Airway epithelial cell (primary cell): ENCODE measurements around the gene MPP2. TPM values are rescaled to one million over a fixed set of nuclear protein-coding genes. Genes with fewer than 3 reads are reported as not detected.

Source experiments
- total RNA-seq: library from RNA; depleted of rRNA; stranded (reverse); fragments of >200 nt; gene quantifications from 2 replicates; pipeline ENCODE4 v1.2.3, GENCODE V29; 2015

The MPP2 gene, protein sequence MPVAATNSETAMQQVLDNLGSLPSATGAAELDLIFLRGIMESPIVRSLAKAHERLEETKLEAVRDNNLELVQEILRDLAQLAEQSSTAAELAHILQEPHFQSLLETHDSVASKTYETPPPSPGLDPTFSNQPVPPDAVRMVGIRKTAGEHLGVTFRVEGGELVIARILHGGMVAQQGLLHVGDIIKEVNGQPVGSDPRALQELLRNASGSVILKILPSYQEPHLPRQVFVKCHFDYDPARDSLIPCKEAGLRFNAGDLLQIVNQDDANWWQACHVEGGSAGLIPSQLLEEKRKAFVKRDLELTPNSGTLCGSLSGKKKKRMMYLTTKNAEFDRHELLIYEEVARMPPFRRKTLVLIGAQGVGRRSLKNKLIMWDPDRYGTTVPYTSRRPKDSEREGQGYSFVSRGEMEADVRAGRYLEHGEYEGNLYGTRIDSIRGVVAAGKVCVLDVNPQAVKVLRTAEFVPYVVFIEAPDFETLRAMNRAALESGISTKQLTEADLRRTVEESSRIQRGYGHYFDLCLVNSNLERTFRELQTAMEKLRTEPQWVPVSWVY
- total RNA-seq, result 1.3 and 1.8 TPM in 2 replicates

DNA sequence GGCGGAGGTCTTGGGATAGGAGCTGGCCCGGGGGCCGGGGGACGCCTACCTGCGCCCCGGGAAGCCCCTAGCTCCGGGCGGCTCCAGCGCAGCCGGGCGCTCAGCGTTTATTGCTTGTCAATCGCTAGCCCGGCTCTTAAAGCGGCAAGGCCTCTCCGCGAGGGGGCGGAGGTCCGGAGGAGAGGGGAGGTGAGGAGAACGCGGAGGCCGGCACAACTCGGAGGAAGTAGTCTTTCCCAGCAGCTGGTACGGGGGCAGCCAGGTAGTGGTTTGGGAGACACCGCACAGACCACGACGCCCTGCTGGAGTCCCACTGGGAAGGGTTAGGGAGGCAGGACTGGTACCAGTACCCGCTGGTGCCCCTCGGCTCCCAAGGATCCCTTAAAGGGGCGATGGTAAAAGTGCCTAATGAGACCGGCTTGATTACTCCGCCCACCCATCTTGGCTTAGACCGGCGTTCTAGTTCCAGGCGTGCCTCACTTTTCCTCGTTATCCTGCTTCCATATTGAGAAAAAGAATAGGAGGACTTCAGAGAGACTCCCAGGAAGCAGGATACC is at the start of gene MPP2:
Gene MPP2, minus strand, starts transcription at position 112 of the 557 bp plus-strand sequence. CDS start 3,076 bp downstream, outside the sequence.

DNA sequence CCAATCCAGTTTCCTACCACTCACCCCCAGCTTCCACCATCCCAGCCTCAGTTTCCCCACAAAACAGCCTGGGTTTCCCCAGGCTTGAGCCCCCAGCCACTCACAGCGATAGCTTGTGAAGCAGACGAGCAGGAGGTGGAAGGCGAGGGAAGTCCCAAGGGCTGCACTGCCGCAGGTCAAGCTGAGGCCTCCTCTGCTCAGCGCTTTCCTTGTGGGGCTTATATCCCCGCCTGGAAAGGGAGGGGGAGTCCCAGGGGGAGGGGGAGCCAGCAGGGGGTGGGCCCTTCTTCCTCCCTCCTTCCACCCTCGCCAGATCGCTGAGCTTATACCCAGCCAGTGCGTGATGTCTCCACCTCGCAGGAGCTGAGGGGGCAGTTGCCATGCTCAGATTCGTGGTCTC is 46.4 kb upstream of the MPP2 start, which contains the start of gene PYY:
Gene PYY, minus strand, starts transcription at position 195 of the 400 bp plus-strand sequence. CDS start 457 bp downstream, outside the sequence.

DNA sequence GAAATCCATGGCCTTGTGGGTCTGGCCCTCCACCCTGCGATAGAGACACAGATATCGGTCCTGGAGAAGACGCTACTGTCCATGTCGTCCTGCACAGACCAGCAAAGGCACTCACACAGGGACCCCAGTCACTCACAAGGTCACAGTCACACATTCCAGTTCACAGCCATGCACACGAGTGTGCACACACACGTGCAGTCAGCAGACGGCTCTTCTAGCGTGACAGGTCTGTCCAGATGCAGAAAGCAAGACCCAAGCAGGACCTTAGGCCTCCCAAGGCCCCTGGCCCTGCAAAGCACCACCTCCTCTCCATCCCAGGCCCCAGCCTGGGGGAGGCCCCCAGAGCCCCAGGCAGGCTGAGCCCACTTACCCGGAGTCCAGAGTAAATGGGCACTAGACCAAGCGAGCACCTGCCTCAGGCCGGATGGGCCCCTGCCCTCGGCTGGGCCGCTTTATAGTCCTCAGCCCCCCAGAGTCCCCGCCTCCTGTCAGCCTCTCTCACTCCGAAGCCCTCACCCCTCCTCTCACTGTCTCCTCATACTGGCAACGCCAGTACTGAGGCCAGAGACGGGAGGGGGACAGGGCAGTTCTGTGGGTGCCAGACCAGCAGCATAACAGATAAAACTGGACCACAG is 34.8 kb upstream of the MPP2 start, which contains the start of gene PPY:
Gene PPY, minus strand, starts transcription at position 426 of the 635 bp plus-strand sequence. CDS start 822 bp downstream, outside the sequence.

DNA sequence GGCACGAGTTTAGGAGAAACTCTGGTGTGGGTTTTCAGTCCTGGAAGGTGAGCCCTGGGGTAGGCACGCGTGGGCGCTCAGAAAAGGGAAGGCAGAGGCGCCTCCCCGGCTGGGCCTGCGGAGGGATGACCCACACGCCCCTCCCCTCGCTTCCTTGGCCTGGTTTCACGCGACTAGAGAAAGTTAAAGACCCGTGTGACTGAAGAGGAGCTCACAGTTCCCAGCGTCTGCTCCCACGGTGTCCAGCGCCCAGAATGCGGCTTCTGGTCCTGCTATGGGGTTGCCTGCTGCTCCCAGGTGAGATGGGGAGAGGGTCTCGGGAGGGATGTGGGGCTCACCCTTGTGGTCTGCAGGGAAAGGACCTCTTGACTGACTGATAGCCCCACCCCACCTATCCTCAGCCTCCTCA is 60.4 kb downstream of the MPP2 start, which contains the start of gene CD300LG:
Gene CD300LG, plus strand, starts transcription at position 214 of the 409 bp plus-strand sequence. Its CDS starts 41 bp downstream, at position 255.

DNA sequence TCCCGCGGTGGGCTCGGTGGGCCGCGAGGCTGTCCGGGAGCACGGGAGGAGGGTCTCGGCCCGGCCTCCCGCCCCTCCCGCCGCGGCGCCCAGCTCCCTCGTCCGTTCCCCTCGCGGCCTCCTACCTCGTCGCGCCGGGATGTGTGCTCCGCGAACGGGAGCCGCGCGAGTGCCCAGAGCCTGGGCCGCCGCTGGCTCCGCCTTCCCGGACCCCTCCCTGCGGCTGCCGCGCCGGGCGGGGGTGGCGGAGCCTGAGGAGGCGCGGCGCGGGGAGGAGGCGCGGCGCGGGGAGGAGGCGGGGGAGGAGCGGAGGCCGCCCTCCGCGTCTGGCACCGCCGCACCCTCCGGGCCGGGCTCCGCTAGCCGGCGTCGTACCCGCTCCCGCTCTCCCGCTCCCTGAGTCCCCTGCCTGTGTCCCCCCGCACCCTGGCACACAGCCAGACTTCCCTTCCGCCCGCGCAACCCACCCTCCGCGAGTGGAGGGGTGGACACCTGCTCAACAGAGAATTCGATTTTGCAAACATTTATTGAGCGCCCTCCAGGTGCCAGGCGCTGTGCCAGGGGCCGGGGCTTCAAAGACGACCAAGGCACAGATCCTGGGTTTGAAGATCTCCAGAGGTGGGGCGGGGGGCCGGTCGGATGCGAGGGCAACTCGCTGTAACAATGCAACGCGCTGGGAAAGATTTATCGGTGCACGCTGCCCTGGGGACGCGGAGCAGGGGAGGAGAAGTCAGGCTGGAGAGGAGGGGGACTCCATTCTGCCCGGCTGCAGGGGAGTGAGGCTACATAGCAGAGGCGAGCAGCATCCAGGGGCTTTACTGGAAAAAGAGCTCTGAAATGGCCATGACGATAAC is 74.1 kb downstream of the MPP2 start, which contains the start of gene MPP3:
Gene MPP3, minus strand, starts transcription at position 171 of the 854 bp plus-strand sequence. CDS start 1,240 bp downstream, outside the sequence.

Other genes starting within 250 kb of the MPP2 start
- gene MEOX1, start 245.6 kb downstream of the MPP2 start, total RNA-seq, result 0.28 TPM in 1 of 2 replicates, not detected in the other
- gene SOST, start 148.7 kb downstream of the MPP2 start, total RNA-seq, result not detected in 2 replicates
- gene DUSP3, start 128.6 kb downstream of the MPP2 start, total RNA-seq, result 15.0 and 20.6 TPM in 2 replicates
- gene CFAP97D1, start 127.1 kb downstream of the MPP2 start, total RNA-seq, result not detected in 2 replicates
- gene MPP3, start 74.4 kb downstream of the MPP2 start, total RNA-seq, result 4.6 and 4.9 TPM in 2 replicates
- not detected in 2 replicates for gene CD300LG, start 60.4 kb downstream of the MPP2 start, total RNA-seq
- not detected in 2 replicates for gene PPY, start 34.9 kb upstream of the MPP2 start, total RNA-seq
- not detected in 2 replicates for gene PYY, start 46.4 kb upstream of the MPP2 start, total RNA-seq
- gene NAGS, start 97.1 kb upstream of the MPP2 start, total RNA-seq, result 6.2 and 10.6 TPM in 2 replicates
- 51.8 and 70.0 TPM in 2 replicates for gene TMEM101, start 107.4 kb upstream of the MPP2 start, total RNA-seq
- 42.0 and 66.4 TPM in 2 replicates for gene LSM12, start 159.1 kb upstream of the MPP2 start, total RNA-seq
- 35.4 and 50.6 TPM in 2 replicates for gene G6PC3, start 163.2 kb upstream of the MPP2 start, total RNA-seq
- gene HDAC5, start 216.1 kb upstream of the MPP2 start, total RNA-seq, result 35.1 and 54.8 TPM in 2 replicates
- gene HROB, start 234.4 kb upstream of the MPP2 start, total RNA-seq, result 5.0 and 9.4 TPM in 2 replicates